GM23338 (cell line): ENCODE results near the gene ISCA1. TPM values are rescaled to one million over a fixed set of nuclear protein-coding genes. Genes with fewer than 3 reads are reported as not detected.

ENCODE experiments used
- ATAC-seq: fragments of 200-7000 bp; cut with Tn5 transposase; 3 replicates; pipeline ENCODE4 v1.9.1; 2020
- DNase-seq: peaks from one replicate; pipeline ENCODE4 v3.0.0-alpha.2; 2015; ENCODE audit warnings: low spot score
- H2AFZ ChIP-seq: fragments of 200-600 bp; sonication (generic); 2 replicates; pipeline ENCODE4 v1.8.0; 2016; ENCODE audit warnings: antibody characterized with exemption, mild to moderate bottlenecking, moderate library complexity
- H3F3A ChIP-seq: fragments of 200-600 bp; sonication (generic); replicated peaks from 2 replicates; pipeline ENCODE4 v1.8.0; 2017; ENCODE audit warnings: antibody characterized with exemption, mixed run types, low read depth
- H3K27ac ChIP-seq: fragments of 200-600 bp; sonication (generic); 2 replicates; pipeline ENCODE4 v1.6.1; 2016; ENCODE audit warnings: low read depth
- H3K27me3 ChIP-seq: fragments of 200-600 bp; sonication (generic); 2 replicates; pipeline ENCODE4 v1.8.0; 2016; ENCODE audit warnings: mild to moderate bottlenecking, mixed run types, moderate library complexity; ENCODE audit not compliant: insufficient read depth
- H3K36me3 ChIP-seq: fragments of 200-600 bp; sonication (generic); 2 replicates; pipeline ENCODE4 v1.8.0; 2016; ENCODE audit warnings: mild to moderate bottlenecking; ENCODE audit not compliant: insufficient read depth
- H3K4me1 ChIP-seq: fragments of 200-600 bp; sonication (generic); 2 replicates; pipeline ENCODE4 v1.8.0; 2016; ENCODE audit warnings: mild to moderate bottlenecking, moderate library complexity; ENCODE audit not compliant: insufficient read depth
- H3K4me2 ChIP-seq: fragments of 200-600 bp; sonication (generic); 2 replicates; pipeline ENCODE4 v1.7.1; 2017; ENCODE audit warnings: mixed run types
- H3K4me3 ChIP-seq: fragments of 200-600 bp; sonication (generic); 2 replicates; pipeline ENCODE4 v1.6.1; 2016; ENCODE audit warnings: mixed run types
- H3K79me2 ChIP-seq: fragments of 200-600 bp; sonication (generic); replicated peaks from 2 replicates; pipeline ENCODE4 v1.8.0; 2017; ENCODE audit warnings: mild to moderate bottlenecking; ENCODE audit not compliant: insufficient read depth
- H3K9me2 ChIP-seq: fragments of 200-600 bp; sonication (generic); 2 replicates; pipeline ENCODE4 v1.8.0; 2017; ENCODE audit not compliant: insufficient read depth
- H4K20me1 ChIP-seq: fragments of 200-600 bp; sonication (generic); replicated peaks from 2 replicates; pipeline ENCODE4 v1.8.0; 2017; ENCODE audit warnings: mild to moderate bottlenecking; ENCODE audit not compliant: insufficient read depth
- H3K27ac Mint-ChIP-seq: 2 replicates; pipeline ENCODE4 v1.8.0; 2020; ENCODE audit warnings: inconsistent platforms, mild to moderate bottlenecking, moderate library complexity, mixed read lengths
- H3K27me3 Mint-ChIP-seq: 3 replicates; pipeline ENCODE4 v1.8.0; 2022; ENCODE audit warnings: low read depth, mild to moderate bottlenecking, moderate library complexity, mixed read lengths, inconsistent platforms; ENCODE audit not compliant: insufficient read depth, poor library complexity
- H3K36me3 Mint-ChIP-seq: 3 replicates; pipeline ENCODE4 v1.8.0; 2021; ENCODE audit warnings: low read depth, mild to moderate bottlenecking, inconsistent platforms, moderate library complexity, mixed read lengths
- H3K4me1 Mint-ChIP-seq: 3 replicates; pipeline ENCODE4 v1.8.0; 2020; ENCODE audit warnings: mild to moderate bottlenecking, inconsistent platforms, mixed read lengths
- H3K4me3 Mint-ChIP-seq: 3 replicates; pipeline ENCODE4 v1.8.0; 2021; ENCODE audit warnings: moderate library complexity, mild to moderate bottlenecking, inconsistent platforms, mixed read lengths
- H3K9me3 Mint-ChIP-seq: 3 replicates; pipeline ENCODE4 v1.8.0; 2020; ENCODE audit warnings: moderate library complexity, mild to moderate bottlenecking, inconsistent platforms, mixed read lengths
- CREB1 ChIP-seq: fragments of 250-450 bp; sonication (Bioruptor Pico); IDR thresholded peaks from 2 replicates; pipeline ENCODE4 v1.5.0; 2020; ENCODE audit warnings: low read depth, mild to moderate bottlenecking, moderate library complexity
- CTCF ChIP-seq, 2 experiments: fragments of 200-600 bp in 1 of 2; sonication (generic) in 1 of 2; conservative IDR thresholded peaks; 2 replicates each; pipeline versions ENCODE4 v1.5.1 to v1.6.1; 2016 to 2017; ENCODE audit warnings: antibody characterized with exemption in 2 of 2, low read depth in 2 of 2, mild to moderate bottlenecking in 2 of 2, moderate library complexity in 1 of 2
- ETS1 ChIP-seq: IDR thresholded peaks from 2 replicates; pipeline ENCODE4 v1.6.1; 2016; ENCODE audit warnings: antibody characterized with exemption
- EZH2 ChIP-seq: fragments of 200-600 bp; sonication (generic); IDR thresholded peaks from one replicate; pipeline ENCODE4 v1.8.0; 2017; ENCODE audit warnings: antibody characterized with exemption, mild to moderate bottlenecking, low read depth; ENCODE audit not compliant: unreplicated experiment
- EZH2phosphoT487 ChIP-seq: fragments of 200-600 bp; sonication (generic); IDR thresholded peaks from one replicate; pipeline ENCODE4 v1.8.1; 2018; ENCODE audit warnings: antibody characterized with exemption; ENCODE audit not compliant: unreplicated experiment
- JUNB ChIP-seq: IDR thresholded peaks from one replicate; pipeline ENCODE4 v1.6.1; 2016; ENCODE audit warnings: antibody characterized with exemption; ENCODE audit not compliant: unreplicated experiment
- NANOG ChIP-seq: IDR thresholded peaks from 2 replicates; pipeline ENCODE4 v1.6.1; 2016; ENCODE audit warnings: antibody characterized with exemption, borderline replicate concordance
- POLR2AphosphoS5 ChIP-seq: IDR thresholded peaks from 2 replicates; pipeline ENCODE4 v1.6.1; 2016; ENCODE audit warnings: antibody characterized with exemption, low read depth
- REST ChIP-seq: IDR thresholded peaks from one replicate; pipeline ENCODE4 v1.6.1; 2018; ENCODE audit warnings: antibody characterized with exemption; ENCODE audit not compliant: unreplicated experiment
- STAT1 ChIP-seq: IDR thresholded peaks from one replicate; pipeline ENCODE4 v1.6.1; 2016; ENCODE audit warnings: antibody characterized with exemption; ENCODE audit not compliant: unreplicated experiment
- ZNF114 ChIP-seq: fragments of 250-450 bp; sonication (Bioruptor Pico); IDR thresholded peaks from 2 replicates; pipeline ENCODE4 v1.5.0; 2020; ENCODE audit warnings: mild to moderate bottlenecking, moderate library complexity
- ZNF331 ChIP-seq: fragments of 250-450 bp; sonication (Bioruptor Pico); IDR thresholded peaks from 2 replicates; pipeline ENCODE4 v1.5.0; 2020; ENCODE audit warnings: low read depth, mild to moderate bottlenecking, moderate library complexity
- ZNF462 ChIP-seq: fragments of 250-450 bp; sonication (Bioruptor Pico); IDR thresholded peaks from 2 replicates; pipeline ENCODE4 v1.5.0; 2020; ENCODE audit warnings: mild to moderate bottlenecking, moderate library complexity
- polyA plus RNA-seq: library from polyadenylated mRNA; unstranded; fragments of >200 nt; fragmentation: Nextera tagmentation; extraction: Ambion mirVana; gene quantifications from 2 replicates; pipeline ENCODE4 v1.2.1, GENCODE V29; 2016
- total RNA-seq: library from RNA; depleted of rRNA; stranded (reverse); fragments of >200 nt; shearing (Covaris generic); gene quantifications from 2 replicates; pipeline ENCODE4 v1.2.3, GENCODE V29; 2014

The ISCA1 gene
- total and polyA plus RNA-seq, 2 experiments from 2014 or later, result 54.9 to 61.0 TPM

- peaks cover 9% of the 10 kb centered on the region; the same call in 1 of the 2 replicates for H3K36me3 ChIP-seq
- Mint-ChIP-seq H3K4me3 (no peak overlapping the region), H3K27ac (no peak overlapping the region), H3K4me1 (no peaks in the 10 kb centered on the region), H3K9me3 (peaks cover 25% of the 10 kb centered on the region), H3K36me3 (peaks cover 11% of the 10 kb centered on the region; the same call in 2 of the 3 replicates), H3K27me3 (no peaks in the 10 kb centered on the region)
- no peak overlapping the region for H3K4me3 ChIP-seq
- H3K27ac ChIP-seq, result no peak overlapping the region
- no peak overlapping the region for H3K4me2 ChIP-seq
- TF ChIP-seq STAT1, result no peak
- no peak for TF ChIP-seq CTCF (conservative IDR thresholded peaks at IDR 0.05; ENCODE audit: low read depth in 2 of 2)
- no peak for TF ChIP-seq CREB1 (CRISPR knock-in tag)
- no peak for TF ChIP-seq POLR2AphosphoS5
- TF ChIP-seq EZH2, result no peak
- TF ChIP-seq JUNB, result no peak
- no peak for TF ChIP-seq EZH2phosphoT487
- TF ChIP-seq REST, result no peak
- no peak for TF ChIP-seq NANOG
- TF ChIP-seq ZNF114, result no peak
- TF ChIP-seq ZNF331 (CRISPR knock-in tag), result no peak
- no peak for TF ChIP-seq ZNF462 (CRISPR knock-in tag)
- no peak for TF ChIP-seq ETS1
- H3K9me2 ChIP-seq, result no peaks in the 10 kb centered on the region
- no peaks in the 10 kb centered on the region for H3K4me1 ChIP-seq
- H3K79me2 ChIP-seq, result no peaks in the 10 kb centered on the region
- no peaks in the 10 kb centered on the region for H4K20me1 ChIP-seq
- H3F3A ChIP-seq, result 0 out of 2 replicates have a peak, but pooled peaks cover 2% of the 10 kb centered on the region
- no peak overlapping the region for H2AFZ ChIP-seq
- DNase-seq (no peak), ATAC-seq (no peak)
- no peaks in the 10 kb centered on the region for H3K27me3 ChIP-seq
Observed at GRCh38 chr9:86256653-86257052, 25.7 kb downstream of the ISCA1 start.
